8988T (cell line): ENCODE results near the gene CASR.
"Not testable (repeated sequence)": the region's sequence is repeated elsewhere in the genome, so short reads cannot be mapped to it uniquely, and the experiment has no call there.

ENCODE experiments used
- DNase-seq: peaks from one replicate; pipeline ENCODE4 v3.0.0; 2011

CASR gene

GRCh38 chr3:122183521-122183892, at the start of gene CASR:
Gene CASR, plus strand, starts transcription at chr3:122183668. Its CDS starts 70,522 bp downstream, at chr3:122254190.
- no peak for DNase-seq

GRCh38 chr3:122146466-122146865, 37.0 kb upstream of the CASR start:
- no peak for DNase-seq

GRCh38 chr3:122148941-122149627, 34.4 kb upstream of the CASR start:
- no peak for DNase-seq

- DNase-seq, result no peak
Measured at GRCh38 chr3:122151480-122151879, 32.0 kb upstream of the CASR start.

GRCh38 chr3:122164983-122165382, 18.5 kb upstream of the CASR start:
- DNase-seq, result not testable (repeated sequence)

GRCh38 chr3:122167630-122168029, 15.8 kb upstream of the CASR start:
- DNase-seq, result no peak

GRCh38 chr3:122168044-122168443, 15.4 kb upstream of the CASR start:
- DNase-seq, result no peak

GRCh38 chr3:122169911-122170310, 13.6 kb upstream of the CASR start:
- no peak for DNase-seq

GRCh38 chr3:122171361-122171760, 12.1 kb upstream of the CASR start:
- DNase-seq, result not testable (repeated sequence)

GRCh38 chr3:122178711-122179110, 4.8 kb upstream of the CASR start:
- DNase-seq, result no peak

GRCh38 chr3:122183893-122184590, 574 bp downstream of the CASR start:
- no peak for DNase-seq

- DNase-seq, result no peak
Measured at GRCh38 chr3:122184591-122184929, 1.1 kb downstream of the CASR start.

GRCh38 chr3:122186372-122186771, 2.9 kb downstream of the CASR start:
- no peak for DNase-seq

- DNase-seq, result no peak
Measured at GRCh38 chr3:122188737-122189136, 5.3 kb downstream of the CASR start.

- DNase-seq, result no peak
Measured at GRCh38 chr3:122189357-122189756, 5.9 kb downstream of the CASR start.

GRCh38 chr3:122190525-122190924, 7.1 kb downstream of the CASR start:
- DNase-seq, result no peak

- DNase-seq, result no peak
Measured at GRCh38 chr3:122198966-122199365, 15.5 kb downstream of the CASR start.

- DNase-seq, result no peak
Measured at GRCh38 chr3:122199552-122199951, 16.1 kb downstream of the CASR start.

- no peak for DNase-seq
Measured at GRCh38 chr3:122200661-122201060, 17.2 kb downstream of the CASR start.

GRCh38 chr3:122201476-122201875, 18.0 kb downstream of the CASR start:
- DNase-seq, result not testable (repeated sequence)

- no peak for DNase-seq
Measured at GRCh38 chr3:122208579-122208978, 25.1 kb downstream of the CASR start.

- DNase-seq, result no peak
Measured at GRCh38 chr3:122213650-122214049, 30.2 kb downstream of the CASR start.

- DNase-seq, result no peak
Measured at GRCh38 chr3:122214711-122215110, 31.2 kb downstream of the CASR start.

- DNase-seq, result no peak
Measured at GRCh38 chr3:122215592-122216298, 32.3 kb downstream of the CASR start.
